NCI-H1092 (cell line): Measurements from ENCODE around the gene FURIN.
"Not testable (repeated sequence)": the region's sequence is repeated elsewhere in the genome, so short reads cannot be mapped to it uniquely, and the experiment has no call there.

Source experiments
- DNase-seq: peaks from one replicate; lab custom pipeline; 2025; lab: John Stamatoyannopoulos, UW

The FURIN gene

GRCh38 chr15:90902840-90903732 lies 34.7 kb downstream of the FURIN start, which contains the start of gene MAN2A2:
MAN2A2 (plus strand) TSS chr15:90903302; CDS start chr15:90904208, 906 bp downstream.
- peak; percentile 18 for DNase-seq

GRCh38 chr15:90903733-90904536 lies 35.5 kb downstream of the FURIN start:
- DNase-seq = no peak

- DNase-seq = no peak
Measured at GRCh38 chr15:90904746-90905145, 36.4 kb downstream of the FURIN start.

GRCh38 chr15:90905306-90906180 lies 37.2 kb downstream of the FURIN start:
- no peak for DNase-seq

GRCh38 chr15:90906181-90906849 lies 37.9 kb downstream of the FURIN start:
- no peak for DNase-seq

GRCh38 chr15:90907051-90907660 lies 38.8 kb downstream of the FURIN start:
- no peak for DNase-seq

GRCh38 chr15:90907838-90908507 lies 39.6 kb downstream of the FURIN start:
- DNase-seq = no peak

GRCh38 chr15:90909449-90909848 lies 41.1 kb downstream of the FURIN start:
- DNase-seq = not testable (repeated sequence)

GRCh38 chr15:90909976-90910375 lies 41.6 kb downstream of the FURIN start:
- no peak for DNase-seq

- DNase-seq = no peak
Measured at GRCh38 chr15:90910441-90911301, 42.3 kb downstream of the FURIN start.

- no peak for DNase-seq
Measured at GRCh38 chr15:90911302-90911623, 42.9 kb downstream of the FURIN start.

- DNase-seq = no peak
Measured at GRCh38 chr15:90911906-90912769, 43.8 kb downstream of the FURIN start.

GRCh38 chr15:90912770-90913075 lies 44.3 kb downstream of the FURIN start:
- no peak for DNase-seq

GRCh38 chr15:90913398-90913944 lies 45.1 kb downstream of the FURIN start:
- no peak for DNase-seq

- no peak for DNase-seq
Measured at GRCh38 chr15:90914305-90915080, 46.1 kb downstream of the FURIN start.

GRCh38 chr15:90915216-90915807 lies 46.9 kb downstream of the FURIN start:
- no peak for DNase-seq

GRCh38 chr15:90915808-90916440 lies 47.5 kb downstream of the FURIN start:
- no peak for DNase-seq
